H1 (cell line): ENCODE measurements around the gene SMIM29. TPM values are rescaled to one million over a fixed set of nuclear protein-coding genes. Genes with fewer than 3 reads are reported as not detected.

ENCODE experiments used
- CTCF ChIA-PET: fragments of 300-600 bp; sonication (Branson Sonifier 250); formaldehyde crosslinking; loops from one replicate; lab custom pipeline; 2021; ENCODE audit not compliant: partially characterized antibody; lab: Charles Lee
- POLR2A ChIA-PET: fragments of 300-600 bp; sonication (Branson Sonifier 250); formaldehyde crosslinking; loops from one replicate; lab custom pipeline; 2021; ENCODE audit warnings: inconsistent platforms; ENCODE audit not compliant: partially characterized antibody; lab: Charles Lee
- DNase-seq, 2 experiments: peaks; one replicate each; pipeline versions ENCODE4 v3.0.0 to v3.0.0-alpha.2; 2010 to 2022; ENCODE audit warnings: low spot score in 2 of 2, low read depth in 1 of 2, mixed read lengths in 1 of 2
- FAIRE-seq: peaks from 2 replicates; lab custom pipeline; 2011; peaks lifted over from hg19 to GRCh38; lab: Jason Lieb, UNC
- H2AFZ ChIP-seq: 2 replicates; pipeline ENCODE4 v1.8.1; 2012; ENCODE audit warnings: low read length, inconsistent platforms
- H2AK5ac ChIP-seq: 2 replicates; pipeline ENCODE4 v1.6.1; 2013; ENCODE audit warnings: low read depth, low read length
- H2BK120ac ChIP-seq: replicated peaks from 2 replicates; pipeline ENCODE3; 2013; ENCODE audit warnings: low read depth, low read length, inconsistent platforms
- H2BK12ac ChIP-seq: 2 replicates; pipeline ENCODE4 v1.6.1; 2013; ENCODE audit warnings: low read depth, low read length
- H2BK15ac ChIP-seq: 2 replicates; pipeline ENCODE4 v1.6.1; 2013; ENCODE audit warnings: low read length
- H2BK20ac ChIP-seq: 2 replicates; pipeline ENCODE4 v1.6.1; 2013; ENCODE audit warnings: low read length
- H2BK5ac ChIP-seq: 2 replicates; pipeline ENCODE4 v1.6.1; 2013; ENCODE audit warnings: low read depth, low read length
- H3K14ac ChIP-seq: 2 replicates; pipeline ENCODE4 v1.6.1; 2013; ENCODE audit warnings: inconsistent platforms; ENCODE audit not compliant: insufficient read length
- H3K18ac ChIP-seq: 2 replicates; pipeline ENCODE4 v1.6.1; 2013; ENCODE audit warnings: low read length; ENCODE audit errors: extremely low read depth
- H3K23ac ChIP-seq: 2 replicates; pipeline ENCODE4 v1.6.1; 2013; ENCODE audit warnings: inconsistent platforms; ENCODE audit not compliant: insufficient read length
- H3K23me2 ChIP-seq: 2 replicates; pipeline ENCODE4 v1.6.1; 2013; ENCODE audit warnings: low read depth, low read length
- H3K27ac ChIP-seq: 2 replicates; pipeline ENCODE4 v1.6.1; 2011; ENCODE audit warnings: low read depth, low read length, inconsistent platforms
- H3K27me3 ChIP-seq, 4 experiments: replicated peaks in 1 of 4; 1 replicate in 1 of 4; 2 replicates in 3 of 4; pipeline versions ENCODE4 v1.6.1 to v1.8.1; 2011 to 2013; ENCODE audit warnings: low read length in 3 of 4, mild to moderate bottlenecking in 3 of 4, inconsistent platforms in 2 of 4, mixed read lengths in 2 of 4, moderate library complexity in 1 of 4; ENCODE audit not compliant: control insufficient read depth in 3 of 4, insufficient read depth in 3 of 4; ENCODE audit errors: extremely low read depth in 1 of 4
- H3K36me3 ChIP-seq, 4 experiments: 2 replicates each; pipeline versions ENCODE4 v1.6.1 to v1.8.1; 2011 to 2013; ENCODE audit warnings: mild to moderate bottlenecking in 4 of 4, low read length in 3 of 4, moderate library complexity in 2 of 4, control low read depth in 1 of 4, inconsistent platforms in 1 of 4; ENCODE audit not compliant: insufficient read depth in 4 of 4, control insufficient read depth in 2 of 4
- H3K4ac ChIP-seq: replicated peaks from 2 replicates; pipeline ENCODE3; 2013; ENCODE audit warnings: low read length, low read depth, mixed read lengths, inconsistent platforms; ENCODE audit not compliant: insufficient read length
- H3K4me1 ChIP-seq, 4 experiments: replicated peaks in 1 of 4; 1 replicate in 1 of 4; 2 replicates in 3 of 4; pipeline versions ENCODE4 v1.6.1 to v1.8.1; 2011 to 2013; ENCODE audit warnings: low read length in 3 of 4, inconsistent platforms in 2 of 4, mixed read lengths in 1 of 4; ENCODE audit not compliant: insufficient read depth in 4 of 4, control insufficient read depth in 3 of 4
- H3K4me2 ChIP-seq, 2 experiments: 2 replicates each; pipeline versions ENCODE4 v1.6.1 to v1.8.1; 2011 to 2013; ENCODE audit warnings: low read depth in 2 of 2, low read length in 2 of 2, control low read depth in 1 of 2, inconsistent platforms in 1 of 2, mild to moderate bottlenecking in 1 of 2; ENCODE audit not compliant: insufficient read depth in 1 of 2
- H3K4me3 ChIP-seq, 4 experiments: fragments of 200-600, 300-600 bp in 1 of 4; sonication (generic), shearing (Covaris generic), sonication (Bioruptor Twin) in 1 of 4; 2 replicates each; pipeline versions ENCODE4 v1.5.1 to v1.8.1; 2011 to 2016; ENCODE audit warnings: low read length in 4 of 4, low read depth in 3 of 4, control low read depth in 2 of 4, inconsistent platforms in 2 of 4, mild to moderate bottlenecking in 2 of 4, mixed read lengths in 1 of 4, moderate library complexity in 1 of 4; ENCODE audit not compliant: insufficient read depth in 2 of 4; ENCODE audit errors: extremely low read depth in 1 of 4
- H3K56ac ChIP-seq: replicated peaks from 2 replicates; pipeline ENCODE3; 2013; ENCODE audit warnings: low read depth, mild to moderate bottlenecking, mixed read lengths, low read length, inconsistent platforms; ENCODE audit not compliant: insufficient read length
- H3K79me1 ChIP-seq: 2 replicates; pipeline ENCODE4 v1.6.1; 2013; ENCODE audit warnings: low read depth, low read length, control low read depth
- H3K79me2 ChIP-seq, 2 experiments: 2 replicates each; pipeline versions ENCODE4 v1.6.1 to v1.8.1; 2012 to 2013; ENCODE audit warnings: low read length in 2 of 2, mild to moderate bottlenecking in 2 of 2, inconsistent platforms in 1 of 2; ENCODE audit not compliant: insufficient read depth in 2 of 2, control insufficient read depth in 1 of 2
- H3K9ac ChIP-seq, 4 experiments: replicated peaks in 1 of 4; 1 replicate in 1 of 4; 2 replicates in 3 of 4; pipeline versions ENCODE4 v1.6.1 to v1.8.1; 2011 to 2013; ENCODE audit warnings: low read depth in 3 of 4, low read length in 3 of 4, control low read depth in 2 of 4, mild to moderate bottlenecking in 2 of 4, moderate library complexity in 2 of 4, inconsistent platforms in 1 of 4; ENCODE audit errors: extremely low read depth in 1 of 4
- H3K9me3 ChIP-seq, 2 experiments: 2 replicates each; pipeline versions ENCODE4 v1.6.1 to v1.8.1; 2012 to 2013; ENCODE audit warnings: mild to moderate bottlenecking in 2 of 2, moderate library complexity in 2 of 2, control low read depth in 1 of 2, inconsistent platforms in 1 of 2, low read depth in 1 of 2, low read length in 1 of 2, mixed read lengths in 1 of 2; ENCODE audit not compliant: insufficient read depth in 2 of 2
- H4K20me1 ChIP-seq, 2 experiments: replicated peaks in 1 of 2; 2 replicates each; pipeline versions ENCODE3 to v1.8.1; 2011 to 2013; ENCODE audit warnings: inconsistent platforms in 2 of 2, low read length in 2 of 2, mild to moderate bottlenecking in 1 of 2; ENCODE audit not compliant: insufficient read depth in 2 of 2, control insufficient read depth in 1 of 2
- H4K5ac ChIP-seq: 2 replicates; pipeline ENCODE4 v1.6.1; 2013; ENCODE audit warnings: low read length, low read depth, mixed read lengths, inconsistent platforms; ENCODE audit not compliant: insufficient read length
- H4K8ac ChIP-seq: 2 replicates; pipeline ENCODE4 v1.8.0; 2013; ENCODE audit warnings: mild to moderate bottlenecking, moderate library complexity, low read length, inconsistent platforms; ENCODE audit not compliant: insufficient read depth; ENCODE audit errors: extremely low read depth
- H4K91ac ChIP-seq: replicated peaks from 2 replicates; pipeline ENCODE3; 2013; ENCODE audit warnings: low read length, mixed read lengths, inconsistent platforms; ENCODE audit not compliant: insufficient read length
- WGBS, 2 experiments: shearing (Covaris generic) in 1 of 2; methylation state at CpG; one replicate each; pipeline versions ENCODE4 v1.1.6 to v1.1.7; 2013 to 2015; ENCODE audit warnings: low lambda C conversion rate in 2 of 2, mixed read lengths in 2 of 2, inconsistent platforms in 1 of 2, low coverage in 1 of 2, missing lambda C conversion rate in 1 of 2; ENCODE audit not compliant: insufficient replicate concordance in 2 of 2, insufficient coverage in 1 of 2, insufficient read length in 1 of 2; ENCODE audit errors: extremely low coverage in 1 of 2, missing lambda C conversion rate in 1 of 2; 5-methylcytosine and 5-hydroxymethylcytosine counted together
- polyA plus RNA-seq, 7 experiments: library from polyadenylated mRNA; depleted of rRNA in 3 of 7; stranded (reverse) in 5 of 7; unstranded in 2 of 7; fragments of >200 nt in 5 of 7; fragments of 200-250 nt in 2 of 7; gene quantifications; 1 replicate in 5 of 7; 2 replicates in 1 of 7; 4 replicates in 1 of 7; pipeline versions ENCODE4 v1.2.1 to v1.2.3, GENCODE V29; 2011 to 2013; ENCODE audit warnings: missing spikeins in 2 of 7, mixed read lengths in 2 of 7
- total RNA-seq: library from RNA; stranded (reverse); fragmentation: NEBNext Ultra II Directional; extraction: Animal tissue kit (Norgen Biotek cat#: 25700); gene quantifications from 2 replicates; pipeline ENCODE4 v1.2.1, GENCODE V29; 2021

SMIM29 gene
- total and polyA plus RNA-seq, 2 of the 8 experiments (the other 6 are each of a cell fraction or from before 2014, with no cell fraction given), result 7.0 to 22.4 TPM

- H3K9me3 ChIP-seq, result no peaks in the 10 kb centered on the region
- no peaks in the 10 kb centered on the region for H3K27me3 ChIP-seq
- no peaks in the 10 kb centered on the region for H3K79me2 ChIP-seq
- H3K18ac ChIP-seq, result no peak overlapping the region
- no peak overlapping the region for H3K14ac ChIP-seq
- POLR2A ChIA-PET, result interaction anchor here (0.9 to 3.9 kb wide), 7 partner anchors 9 to 42 kb away, joined by 3 to 28 read pairs (median 7); partner anchors contain the start of gene HMGA1
- H2BK5ac ChIP-seq, result peak overlapping the region; percentile 55; the same call in 1 of the 2 replicates
- no peak overlapping the region for H2BK15ac ChIP-seq
- DNase-seq (no peak), FAIRE-seq (no peak)
- peak overlapping the region; percentile 54; the same call in 1 of the 2 replicates for H2BK20ac ChIP-seq
- H3K23ac ChIP-seq, result no peak overlapping the region
- H3K4me2 ChIP-seq, result no peak overlapping the region
- no peak overlapping the region for H3K4ac ChIP-seq
- no peak overlapping the region for H2AFZ ChIP-seq
- peaks cover 2 to 9% (median 4%) of the 10 kb centered on the region in 4 experiments; a peak in 4 of 7 replicates for H3K4me1 ChIP-seq
- 61% methylated on average over 2 of the region's 2 CpGs; no CpG with 5 or more reads in 1 of the 2 experiments for WGBS, 2 experiments
- peak overlapping the region; percentile 75; the same call in 1 of the 2 replicates for H2BK12ac ChIP-seq
- H4K20me1 ChIP-seq, result no peaks in the 10 kb centered on the region
- H3K9ac ChIP-seq, result no peak overlapping the region
- no peak overlapping the region for H3K4me3 ChIP-seq
- H4K91ac ChIP-seq, result no peak overlapping the region
- CTCF ChIA-PET, result interaction anchor here (1.0 to 3.7 kb wide), 7 partner anchors 10 to 254 kb away, joined by 4 to 30 read pairs (median 5); no protein-coding TSS in a partner anchor
- H2AK5ac ChIP-seq, result no peak overlapping the region
- no peak overlapping the region for H4K5ac ChIP-seq
- H4K8ac ChIP-seq, result no peak overlapping the region
- no peak overlapping the region for H3K56ac ChIP-seq
- H3K27ac ChIP-seq, result no peak overlapping the region
- no peaks in the 10 kb centered on the region for H3K79me1 ChIP-seq
- H3K36me3 ChIP-seq, result no peaks in the 10 kb centered on the region
- H3K23me2 ChIP-seq, result peaks cover 3% of the 10 kb centered on the region; the same call in 1 of the 2 replicates
- H2BK120ac ChIP-seq, result no peak overlapping the region
These were observed 42.9 kb downstream of the SMIM29 start for GRCh38 chr6:34205916-34206315.
